ENCODE measurements around the gene C13orf46. TPM values are rescaled to one million over a fixed set of nuclear protein-coding genes. Genes with fewer than 3 reads are reported as not detected.

The C13orf46 gene
- total and polyA plus RNA-seq, 2 donors (not counting 1 experiment from before 2014, with no cell fraction given), result 0.50 to 0.56 TPM

DNA sequence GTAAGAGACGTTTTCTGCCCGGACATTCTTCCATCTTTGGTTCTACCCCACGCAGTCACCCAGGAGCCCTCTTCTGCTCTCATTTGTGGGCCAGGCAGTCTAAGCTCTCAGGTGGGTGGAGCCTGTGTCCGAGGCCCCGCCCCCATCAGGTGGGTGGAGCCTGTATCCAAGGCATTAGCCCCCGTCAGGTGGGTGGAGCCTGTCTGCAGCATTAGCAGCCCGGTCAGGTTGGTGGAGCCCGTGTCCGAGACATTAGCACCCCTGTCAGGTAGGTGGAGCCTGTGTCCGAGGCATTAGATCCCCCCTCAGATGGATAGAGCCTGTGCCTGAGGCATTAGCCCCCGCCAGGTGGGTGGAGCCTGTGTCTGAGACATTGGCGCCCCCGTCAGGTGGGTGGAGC lies 45.5 kb upstream of the C13orf46 start:
- Histone ChIP-seq H3K9me3 (ENCODE audit: control insufficient read depth, insufficient read depth, low read depth, low read length) (no peaks in the 10 kb centered on the region), H3K36me3 (ENCODE audit: control insufficient read depth, insufficient read depth, low read length) (peaks cover 55% of the 10 kb centered on the region), H3K4me3 (replicated peaks in 1 of 4; ENCODE audit: control extremely low read depth in 1 of 4, insufficient read depth in 1 of 4, low read depth in 3 of 4, low read length in 4 of 4) (no peak overlapping the region), H3K27ac (ENCODE audit: insufficient read depth, low read length) (no peak overlapping the region), H3K27me3 (ENCODE audit: control insufficient read depth, insufficient read depth, low read length) (no peaks in the 10 kb centered on the region), H3K4me2 (ENCODE audit: extremely low read depth, insufficient read depth, low read length) (no peak overlapping the region), H3K4me1 (ENCODE audit: control insufficient read depth, extremely low read depth, insufficient read depth, low read length) (no peaks in the 10 kb centered on the region), H3K79me2 (ENCODE audit: control insufficient read depth, insufficient read depth, low read length) (no peaks in the 10 kb centered on the region), H4K20me1 (ENCODE audit: control insufficient read depth, extremely low read depth, insufficient read depth, low read length) (no peaks in the 10 kb centered on the region), H2AFZ (ENCODE audit: low read length) (no peak overlapping the region), H3K9ac (ENCODE audit: insufficient read depth, low read length) (no peak overlapping the region)
- no peak for TF ChIP-seq EZH2 (IDR thresholded peaks at IDR 0.05; ENCODE audit: low read length, missing control alignments)
- TF ChIP-seq, protein P1, sequence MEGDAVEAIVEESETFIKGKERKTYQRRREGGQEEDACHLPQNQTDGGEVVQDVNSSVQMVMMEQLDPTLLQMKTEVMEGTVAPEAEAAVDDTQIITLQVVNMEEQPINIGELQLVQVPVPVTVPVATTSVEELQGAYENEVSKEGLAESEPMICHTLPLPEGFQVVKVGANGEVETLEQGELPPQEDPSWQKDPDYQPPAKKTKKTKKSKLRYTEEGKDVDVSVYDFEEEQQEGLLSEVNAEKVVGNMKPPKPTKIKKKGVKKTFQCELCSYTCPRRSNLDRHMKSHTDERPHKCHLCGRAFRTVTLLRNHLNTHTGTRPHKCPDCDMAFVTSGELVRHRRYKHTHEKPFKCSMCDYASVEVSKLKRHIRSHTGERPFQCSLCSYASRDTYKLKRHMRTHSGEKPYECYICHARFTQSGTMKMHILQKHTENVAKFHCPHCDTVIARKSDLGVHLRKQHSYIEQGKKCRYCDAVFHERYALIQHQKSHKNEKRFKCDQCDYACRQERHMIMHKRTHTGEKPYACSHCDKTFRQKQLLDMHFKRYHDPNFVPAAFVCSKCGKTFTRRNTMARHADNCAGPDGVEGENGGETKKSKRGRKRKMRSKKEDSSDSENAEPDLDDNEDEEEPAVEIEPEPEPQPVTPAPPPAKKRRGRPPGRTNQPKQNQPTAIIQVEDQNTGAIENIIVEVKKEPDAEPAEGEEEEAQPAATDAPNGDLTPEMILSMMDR (conservative IDR thresholded peaks at IDR 0.05 in 1 of 2, IDR thresholded peaks at IDR 0.05 in 1 of 2; ENCODE audit: low read depth in 1 of 2, low read length in 2 of 2), result no peak
- DNase-seq (ENCODE audit: low read depth in 2 of 2), result no peak

DNA sequence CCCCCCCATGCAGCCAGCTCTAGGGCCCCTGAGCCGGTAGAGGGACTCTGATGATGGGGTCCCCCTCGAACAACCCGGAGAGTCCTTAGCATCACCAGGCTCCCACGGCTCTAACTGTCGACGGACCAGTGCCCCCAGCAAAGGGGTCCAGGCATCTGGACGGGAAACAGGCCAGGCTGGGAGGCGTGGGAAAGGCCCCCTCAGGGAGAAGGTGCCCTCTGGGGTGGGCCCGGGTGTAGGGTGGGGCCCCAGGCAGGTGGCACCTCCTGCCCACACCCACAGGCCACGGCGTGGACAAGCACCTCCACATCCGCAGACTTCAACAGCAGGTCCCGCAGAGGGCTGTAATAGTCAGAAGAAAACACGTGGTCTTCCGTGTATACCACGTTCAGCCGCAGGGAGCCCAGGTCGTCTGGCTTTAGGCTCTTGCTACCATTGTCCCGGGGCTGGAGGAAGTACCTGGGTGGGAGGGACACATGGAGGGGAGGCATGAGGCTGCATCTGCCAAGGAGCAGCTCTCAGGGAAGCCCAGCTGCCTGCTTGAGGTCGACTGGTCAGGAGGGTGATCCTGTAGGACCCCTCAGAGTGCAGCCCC lies 44.7 kb upstream of the C13orf46 start:
- H4K20me1 ChIP-seq (ENCODE audit: control insufficient read depth, extremely low read depth, insufficient read depth, low read length), result no peaks in the 10 kb centered on the region
- no peaks in the 10 kb centered on the region for H3K79me2 ChIP-seq (ENCODE audit: control insufficient read depth, insufficient read depth, low read length)
- DNase-seq (ENCODE audit: low read depth in 2 of 2), result no peak
- no peak overlapping the region for H3K4me2 ChIP-seq (ENCODE audit: extremely low read depth, insufficient read depth, low read length)
- no peaks in the 10 kb centered on the region for H3K9me3 ChIP-seq (ENCODE audit: control insufficient read depth, insufficient read depth, low read depth, low read length)
- no peak overlapping the region for H3K4me3 ChIP-seq (replicated peaks in 1 of 4; ENCODE audit: control extremely low read depth in 1 of 4, insufficient read depth in 1 of 4, low read depth in 3 of 4, low read length in 4 of 4)
- H3K9ac ChIP-seq (ENCODE audit: insufficient read depth, low read length), result no peak overlapping the region
- H3K4me1 ChIP-seq (ENCODE audit: control insufficient read depth, extremely low read depth, insufficient read depth, low read length), result no peaks in the 10 kb centered on the region
- H3K27ac ChIP-seq (ENCODE audit: insufficient read depth, low read length), result no peak overlapping the region
- no peak for TF ChIP-seq EZH2 (IDR thresholded peaks at IDR 0.05; ENCODE audit: low read length, missing control alignments)
- no peaks in the 10 kb centered on the region for H3K27me3 ChIP-seq (ENCODE audit: control insufficient read depth, insufficient read depth, low read length)
- peaks cover 54% of the 10 kb centered on the region for H3K36me3 ChIP-seq (ENCODE audit: control insufficient read depth, insufficient read depth, low read length)
- no peak overlapping the region for H2AFZ ChIP-seq (ENCODE audit: low read length)

DNA sequence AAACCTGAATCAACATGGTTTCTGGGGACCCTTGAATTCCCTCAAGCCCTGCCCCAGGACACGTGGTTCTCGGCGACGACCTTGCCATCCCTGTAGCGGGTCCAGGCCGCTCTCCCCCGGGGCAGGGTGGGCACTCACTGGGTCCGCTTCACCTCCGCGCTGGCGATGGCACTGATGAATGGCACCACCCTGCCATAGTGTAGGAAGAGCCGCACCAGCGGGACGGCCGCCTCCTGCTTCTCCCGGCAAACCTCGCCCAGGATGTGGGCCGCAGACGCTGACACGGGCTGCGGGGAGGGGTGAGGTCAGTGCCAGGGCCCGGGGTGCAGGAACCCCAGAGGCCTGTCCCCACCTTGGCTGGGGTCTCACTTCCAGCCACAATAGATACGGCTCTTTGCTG lies 44.1 kb upstream of the C13orf46 start:
- no peak overlapping the region for H3K9ac ChIP-seq (ENCODE audit: insufficient read depth, low read length)
- no peak for DNase-seq (ENCODE audit: low read depth in 2 of 2)
- H4K20me1 ChIP-seq (ENCODE audit: control insufficient read depth, extremely low read depth, insufficient read depth, low read length), result no peaks in the 10 kb centered on the region
- no peaks in the 10 kb centered on the region for H3K9me3 ChIP-seq (ENCODE audit: control insufficient read depth, insufficient read depth, low read depth, low read length)
- no peak overlapping the region for H3K4me3 ChIP-seq (replicated peaks in 1 of 4; ENCODE audit: control extremely low read depth in 1 of 4, insufficient read depth in 1 of 4, low read depth in 3 of 4, low read length in 4 of 4)
- TF ChIP-seq, protein P1 (conservative IDR thresholded peaks at IDR 0.05 in 1 of 2, IDR thresholded peaks at IDR 0.05 in 1 of 2; ENCODE audit: low read depth in 1 of 2, low read length in 2 of 2), result no peak
- no peak for TF ChIP-seq EZH2 (IDR thresholded peaks at IDR 0.05; ENCODE audit: low read length, missing control alignments)
- no peak overlapping the region for H3K27ac ChIP-seq (ENCODE audit: insufficient read depth, low read length)
- no peaks in the 10 kb centered on the region for H3K79me2 ChIP-seq (ENCODE audit: control insufficient read depth, insufficient read depth, low read length)
- no peak overlapping the region for H3K4me2 ChIP-seq (ENCODE audit: extremely low read depth, insufficient read depth, low read length)
- H3K4me1 ChIP-seq (ENCODE audit: control insufficient read depth, extremely low read depth, insufficient read depth, low read length), result no peaks in the 10 kb centered on the region
- peaks cover 53% of the 10 kb centered on the region for H3K36me3 ChIP-seq (ENCODE audit: control insufficient read depth, insufficient read depth, low read length)
- H3K27me3 ChIP-seq (ENCODE audit: control insufficient read depth, insufficient read depth, low read length), result no peaks in the 10 kb centered on the region
- H2AFZ ChIP-seq (ENCODE audit: low read length), result no peak overlapping the region

Measured in fibroblast of lung (primary cell).